GM21619 (cell line): ENCODE results near the gene ZMIZ1.

Source experiments
- ATAC-seq: cut with Tn5 transposase; IDR thresholded peaks from one replicate; pipeline ENCODE4 v1.9.1; 2021; ENCODE audit not compliant: unreplicated experiment

The ZMIZ1 gene

GRCh38 chr10:79068562-79069324, at the start of gene ZMIZ1:
TSS of gene ZMIZ1 (plus strand) at chr10:79068966. CDS start at chr10:79201633, 132,667 bp downstream.
- ATAC-seq = peak; percentile 59

- no peak for ATAC-seq
Observed at GRCh38 chr10:79019441-79020014, 49.2 kb upstream of the ZMIZ1 start.

- ATAC-seq = no peak
Observed at GRCh38 chr10:79020015-79020491, 48.7 kb upstream of the ZMIZ1 start.

- ATAC-seq = no peak
Observed at GRCh38 chr10:79020605-79021004, 48.2 kb upstream of the ZMIZ1 start.

GRCh38 chr10:79021331-79021907, 47.3 kb upstream of the ZMIZ1 start:
- no peak for ATAC-seq

- no peak for ATAC-seq
Observed at GRCh38 chr10:79021948-79022499, 46.7 kb upstream of the ZMIZ1 start.

- no peak for ATAC-seq
Observed at GRCh38 chr10:79022565-79023230, 46.1 kb upstream of the ZMIZ1 start.

- ATAC-seq = no peak
Observed at GRCh38 chr10:79023240-79024162, 45.3 kb upstream of the ZMIZ1 start.

- no peak for ATAC-seq
Observed at GRCh38 chr10:79024296-79024695, 44.5 kb upstream of the ZMIZ1 start.

GRCh38 chr10:79024720-79025198, 44.0 kb upstream of the ZMIZ1 start:
- no peak for ATAC-seq

- ATAC-seq = no peak
Observed at GRCh38 chr10:79025199-79025832, 43.5 kb upstream of the ZMIZ1 start.

- ATAC-seq = no peak
Observed at GRCh38 chr10:79026341-79026761, 42.4 kb upstream of the ZMIZ1 start.

GRCh38 chr10:79026806-79027146, 42.0 kb upstream of the ZMIZ1 start:
- no peak for ATAC-seq

- ATAC-seq = no peak
Observed at GRCh38 chr10:79027147-79028055, 41.4 kb upstream of the ZMIZ1 start.

GRCh38 chr10:79028056-79028430, 40.7 kb upstream of the ZMIZ1 start:
- no peak for ATAC-seq

GRCh38 chr10:79028451-79029010, 40.2 kb upstream of the ZMIZ1 start:
- ATAC-seq = no peak

- no peak for ATAC-seq
Observed at GRCh38 chr10:79029478-79030390, 39.0 kb upstream of the ZMIZ1 start.
